Measurements from ENCODE around the gene ANKMY1. TPM values are rescaled to one million over a fixed set of nuclear protein-coding genes. Genes with fewer than 3 reads are reported as not detected.

Gene ANKMY1
- total and polyA plus RNA-seq, 2 of the 13 experiments (the other 11 are each of a cell fraction or from before 2014, with no cell fraction given), result 11.7 to 18.8 TPM

- TF ChIP-seq, protein P1, sequence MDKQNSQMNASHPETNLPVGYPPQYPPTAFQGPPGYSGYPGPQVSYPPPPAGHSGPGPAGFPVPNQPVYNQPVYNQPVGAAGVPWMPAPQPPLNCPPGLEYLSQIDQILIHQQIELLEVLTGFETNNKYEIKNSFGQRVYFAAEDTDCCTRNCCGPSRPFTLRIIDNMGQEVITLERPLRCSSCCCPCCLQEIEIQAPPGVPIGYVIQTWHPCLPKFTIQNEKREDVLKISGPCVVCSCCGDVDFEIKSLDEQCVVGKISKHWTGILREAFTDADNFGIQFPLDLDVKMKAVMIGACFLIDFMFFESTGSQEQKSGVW (CRISPR knock-in tag; IDR thresholded peaks at IDR 0.05; ENCODE audit: borderline replicate concordance), result no peak
- TF ChIP-seq TSC22D2 (CRISPR knock-in tag; IDR thresholded peaks at IDR 0.05; ENCODE audit: borderline replicate concordance) (no peak; the same call in 1 of the 2 replicates), ZNF331 (CRISPR knock-in tag; IDR thresholded peaks at IDR 0.05) (no peak), HNF4A (CRISPR knock-in tag; IDR thresholded peaks at IDR 0.05) (no peak), ZNF446 (CRISPR knock-in tag; IDR thresholded peaks at IDR 0.05) (peak; percentile 8; the same call in 1 of the 2 replicates), SOX5 (CRISPR knock-in tag; IDR thresholded peaks at IDR 0.05; ENCODE audit: borderline replicate concordance) (peak; percentile 15; the same call in 1 of the 2 replicates), CREM (IDR thresholded peaks at IDR 0.05) (no peak), CREM (CRISPR knock-in tag; IDR thresholded peaks at IDR 0.05) (no peak), KDM5A (IDR thresholded peaks at IDR 0.05; ENCODE audit: borderline replicate concordance, low read length) (no peak), PPARG (CRISPR knock-in tag; conservative IDR thresholded peaks at IDR 0.05) (no peak), RARG (CRISPR knock-in tag; IDR thresholded peaks at IDR 0.05; ENCODE audit: low read depth) (0 out of 2 replicates have a peak, but pooled peaks have one; percentile 1), ZNF441 (CRISPR knock-in tag; IDR thresholded peaks at IDR 0.05; ENCODE audit: borderline replicate concordance) (no peak), CTCF (CRISPR knock-in tag; IDR thresholded peaks at IDR 0.05) (peak; percentile 16), ZNF33A (CRISPR knock-in tag; IDR thresholded peaks at IDR 0.05; ENCODE audit: borderline replicate concordance) (no peak), HMGA1 (CRISPR knock-in tag; conservative IDR thresholded peaks at IDR 0.05) (no peak), KDM6A (CRISPR knock-in tag; IDR thresholded peaks at IDR 0.05; ENCODE audit: low read depth) (no peak), ZNF414 (CRISPR knock-in tag; IDR thresholded peaks at IDR 0.05) (no peak), ZNF75D (CRISPR knock-in tag; IDR thresholded peaks at IDR 0.05; ENCODE audit: borderline replicate concordance) (no peak), PRPF4 (IDR thresholded peaks at IDR 0.05; ENCODE audit: low read depth, low read length, poor library complexity, severe bottlenecking) (no peak), SRY (CRISPR knock-in tag; IDR thresholded peaks at IDR 0.05) (no peak; the same call in 1 of the 2 replicates), ZNF367 (CRISPR knock-in tag; IDR thresholded peaks at IDR 0.05; ENCODE audit: borderline replicate concordance) (no peak), ZBTB7B (CRISPR knock-in tag; IDR thresholded peaks at IDR 0.05) (peak; percentile 17; the same call in 1 of the 2 replicates)
- TF ChIP-seq, protein P2, sequence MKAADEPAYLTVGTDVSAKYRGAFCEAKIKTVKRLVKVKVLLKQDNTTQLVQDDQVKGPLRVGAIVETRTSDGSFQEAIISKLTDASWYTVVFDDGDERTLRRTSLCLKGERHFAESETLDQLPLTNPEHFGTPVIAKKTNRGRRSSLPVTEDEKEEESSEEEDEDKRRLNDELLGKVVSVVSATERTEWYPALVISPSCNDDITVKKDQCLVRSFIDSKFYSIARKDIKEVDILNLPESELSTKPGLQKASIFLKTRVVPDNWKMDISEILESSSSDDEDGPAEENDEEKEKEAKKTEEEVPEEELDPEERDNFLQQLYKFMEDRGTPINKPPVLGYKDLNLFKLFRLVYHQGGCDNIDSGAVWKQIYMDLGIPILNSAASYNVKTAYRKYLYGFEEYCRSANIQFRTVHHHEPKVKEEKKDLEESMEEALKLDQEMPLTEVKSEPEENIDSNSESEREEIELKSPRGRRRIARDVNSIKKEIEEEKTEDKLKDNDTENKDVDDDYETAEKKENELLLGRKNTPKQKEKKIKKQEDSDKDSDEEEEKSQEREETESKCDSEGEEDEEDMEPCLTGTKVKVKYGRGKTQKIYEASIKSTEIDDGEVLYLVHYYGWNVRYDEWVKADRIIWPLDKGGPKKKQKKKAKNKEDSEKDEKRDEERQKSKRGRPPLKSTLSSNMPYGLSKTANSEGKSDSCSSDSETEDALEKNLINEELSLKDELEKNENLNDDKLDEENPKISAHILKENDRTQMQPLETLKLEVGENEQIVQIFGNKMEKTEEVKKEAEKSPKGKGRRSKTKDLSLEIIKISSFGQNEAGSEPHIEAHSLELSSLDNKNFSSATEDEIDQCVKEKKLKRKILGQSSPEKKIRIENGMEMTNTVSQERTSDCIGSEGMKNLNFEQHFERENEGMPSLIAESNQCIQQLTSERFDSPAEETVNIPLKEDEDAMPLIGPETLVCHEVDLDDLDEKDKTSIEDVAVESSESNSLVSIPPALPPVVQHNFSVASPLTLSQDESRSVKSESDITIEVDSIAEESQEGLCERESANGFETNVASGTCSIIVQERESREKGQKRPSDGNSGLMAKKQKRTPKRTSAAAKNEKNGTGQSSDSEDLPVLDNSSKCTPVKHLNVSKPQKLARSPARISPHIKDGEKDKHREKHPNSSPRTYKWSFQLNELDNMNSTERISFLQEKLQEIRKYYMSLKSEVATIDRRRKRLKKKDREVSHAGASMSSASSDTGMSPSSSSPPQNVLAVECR (CRISPR knock-in tag; IDR thresholded peaks at IDR 0.05; ENCODE audit: borderline replicate concordance), result no peak; the same call in none of the 2 replicates
Observed at GRCh38 chr2:240586919-240587800, 29.4 kb upstream of the ANKMY1 start (continued).

Data from HepG2 (cell line).